Hematopoietic multipotent progenitor cell treated with erythropoietin and hydrocortisone succinate and interleukin-3 and kit ligand, for 17 days (in vitro differentiated cells): Measurements from ENCODE around the gene UBXN11.
"Not testable (repeated sequence)": the region's sequence is repeated elsewhere in the genome, so short reads cannot be mapped to it uniquely, and the experiment has no call there.

Source experiments
- DNase-seq: peaks from one replicate; pipeline ENCODE4 v3.0.0-alpha.2; 2015; ENCODE audit warnings: low spot score

Gene UBXN11

GRCh38 chr1:26305667-26306289 is 658 bp downstream of the UBXN11 start:
- no peak for DNase-seq

GRCh38 chr1:26302733-26303405 is 3.6 kb downstream of the UBXN11 start:
- no peak for DNase-seq

DNA sequence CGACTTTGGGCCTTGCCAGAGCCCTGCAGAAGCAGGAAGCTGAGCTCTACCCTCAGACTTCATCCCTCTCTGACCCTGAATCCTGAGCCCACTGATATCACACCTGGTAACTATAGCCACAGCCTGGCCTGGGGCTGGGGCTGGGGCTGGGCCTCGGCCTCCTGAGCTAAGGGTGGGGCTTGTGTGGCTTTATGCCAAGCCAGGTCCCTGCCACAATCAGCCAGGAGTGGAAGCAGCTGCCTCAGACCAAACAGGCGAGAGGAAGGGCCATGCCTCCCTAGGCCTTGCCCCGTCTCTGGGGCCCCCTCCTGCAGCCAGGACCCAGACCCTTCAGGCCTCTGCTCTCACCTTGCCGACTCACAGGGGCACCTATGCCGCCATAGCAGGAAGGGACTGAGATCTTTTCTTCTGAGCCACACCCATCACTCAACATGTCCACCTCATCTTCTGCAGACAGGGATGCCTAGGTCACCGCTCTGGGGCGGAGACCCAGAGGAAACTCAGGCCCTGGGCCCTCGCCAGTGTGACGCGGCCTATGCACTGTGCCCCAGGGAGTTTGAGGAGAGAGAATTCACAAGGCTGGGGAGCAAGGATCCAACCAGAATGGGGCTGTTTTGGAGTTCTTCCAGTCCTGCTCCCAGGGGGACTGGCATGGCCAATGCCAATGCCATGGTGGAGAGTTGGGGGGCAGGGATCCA is 5.7 kb downstream of the UBXN11 start:
- peak; percentile 46 for DNase-seq

- DNase-seq = no peak
These were observed 8.7 kb downstream of the UBXN11 start for GRCh38 chr1:26297791-26298124.

DNA sequence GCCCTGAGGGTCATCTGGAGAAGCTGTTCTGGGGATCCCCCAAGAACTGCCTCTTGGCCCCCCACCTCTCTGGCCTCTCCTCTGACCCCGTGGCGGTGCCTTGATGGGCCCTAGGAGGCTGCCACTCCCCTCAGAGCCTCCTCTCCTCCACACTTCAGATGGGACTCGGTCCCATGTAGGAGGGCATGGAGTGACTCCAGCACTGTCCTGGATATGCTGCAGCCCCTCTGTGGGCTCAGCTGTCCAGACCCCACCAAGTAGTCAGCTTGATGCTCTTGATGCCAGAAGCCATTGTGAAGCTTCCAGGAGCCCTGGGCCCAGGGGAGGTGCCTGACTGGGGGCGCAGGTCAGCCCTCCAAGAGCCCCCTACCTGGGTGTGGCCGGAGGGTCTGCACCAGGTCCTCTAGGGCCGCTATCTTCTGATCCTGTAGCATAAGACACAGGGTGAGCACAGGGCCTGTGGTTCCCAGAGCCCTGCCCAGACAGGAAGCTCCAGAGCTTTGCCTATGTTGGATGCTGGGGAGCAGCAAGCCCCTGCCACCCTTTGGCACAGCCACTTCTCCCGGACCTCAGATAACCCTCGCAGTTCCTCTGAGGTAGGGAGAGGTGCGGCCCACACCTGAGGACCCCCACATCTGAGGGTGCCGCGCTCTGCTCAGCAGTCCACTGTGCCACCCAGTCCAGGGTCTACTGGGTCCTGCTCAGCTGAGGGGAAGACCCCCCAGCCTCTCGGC is 9.2 kb downstream of the UBXN11 start:
- no peak for DNase-seq

- no peak for DNase-seq
These were observed 9.9 kb downstream of the UBXN11 start for GRCh38 chr1:26296340-26297056.

DNA sequence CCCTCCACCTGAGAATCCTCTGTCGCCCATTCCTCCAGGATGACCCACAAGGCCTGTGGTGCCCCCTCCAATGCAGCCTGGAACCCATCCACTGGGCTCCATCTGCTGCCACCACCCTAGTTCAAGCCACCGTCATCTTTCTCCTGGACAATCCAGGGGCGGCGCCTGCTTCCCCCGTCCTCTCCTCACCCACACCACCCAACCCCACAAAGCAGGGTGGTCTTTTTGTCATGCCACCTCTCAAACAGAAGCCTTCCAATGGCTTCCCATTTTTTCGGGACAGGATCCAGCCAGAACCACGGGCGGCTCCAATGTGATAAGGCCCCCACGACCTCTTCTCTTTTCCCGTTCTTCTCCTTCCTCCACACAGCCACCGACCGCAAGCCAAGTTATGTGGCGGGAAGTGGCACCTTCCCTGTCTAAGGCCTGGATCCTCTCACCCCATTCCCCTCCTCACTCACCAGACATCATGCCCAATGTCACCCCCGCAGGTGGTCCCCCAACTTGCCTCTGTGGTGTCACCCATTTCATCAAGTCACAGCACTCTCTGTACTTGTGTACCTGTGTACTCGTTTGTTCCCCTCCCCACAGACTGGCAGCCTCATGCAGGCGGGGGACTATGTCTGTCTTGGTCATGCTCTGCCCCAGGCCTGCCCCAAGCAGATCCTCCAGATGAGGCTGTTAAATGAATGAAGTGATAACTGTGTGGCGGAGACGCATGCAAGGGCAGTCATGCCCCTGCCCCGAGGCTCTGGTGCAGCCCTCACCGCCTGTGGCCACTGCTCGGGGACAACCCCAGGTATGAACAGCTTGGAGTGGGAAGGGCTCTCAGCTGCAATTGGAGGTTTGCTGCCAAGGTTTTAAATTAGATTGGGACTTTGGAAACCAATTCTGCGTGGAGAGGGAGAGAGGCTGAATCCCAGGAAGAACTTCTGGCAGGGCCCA is 11.0 kb downstream of the UBXN11 start:
- DNase-seq = no peak

GRCh38 chr1:26293911-26294463 is 12.4 kb downstream of the UBXN11 start:
- DNase-seq = no peak

- DNase-seq = not testable (repeated sequence)
These were observed 13.7 kb downstream of the UBXN11 start for GRCh38 chr1:26292735-26293134.

DNA sequence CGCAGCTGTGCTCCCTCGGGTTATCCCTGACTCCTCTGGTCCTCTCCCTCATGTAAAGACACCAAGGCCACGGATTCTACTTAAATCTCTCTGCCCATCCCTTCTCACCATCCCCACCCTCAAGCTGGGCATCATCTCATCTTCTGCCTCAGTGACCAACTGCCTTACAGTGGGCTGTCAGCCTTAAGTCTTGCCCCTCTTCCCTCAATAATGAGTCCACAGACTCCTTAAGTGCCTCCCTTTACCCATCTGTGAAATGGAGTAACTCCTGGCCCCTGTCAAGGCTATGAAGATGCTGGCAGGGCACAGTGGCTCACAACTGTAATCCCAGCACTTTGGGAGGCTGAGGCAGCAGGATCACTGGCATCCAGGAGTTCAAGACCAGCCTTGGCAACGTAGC is 14.5 kb downstream of the UBXN11 start:
- no peak for DNase-seq

DNA sequence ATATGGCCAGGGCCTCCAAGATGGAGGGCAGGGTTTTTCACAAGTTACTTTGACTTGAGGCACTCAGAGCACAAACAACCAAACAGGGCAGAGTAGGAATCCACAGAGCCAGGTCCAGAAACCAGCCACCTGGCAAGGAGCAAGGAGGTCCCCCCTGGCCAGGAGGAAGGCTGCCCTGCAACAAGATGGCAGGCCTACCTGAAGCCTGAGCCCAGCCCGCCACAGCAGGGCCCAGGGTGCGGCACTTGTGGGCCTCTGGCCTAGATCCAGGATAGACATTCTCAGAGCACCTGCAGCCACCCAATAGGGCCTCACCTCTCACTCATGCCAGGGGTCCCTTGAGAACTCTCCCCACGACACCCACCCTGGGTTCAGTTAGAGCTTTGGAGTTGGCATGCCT is 15.0 kb downstream of the UBXN11 start:
- no peak for DNase-seq

DNA sequence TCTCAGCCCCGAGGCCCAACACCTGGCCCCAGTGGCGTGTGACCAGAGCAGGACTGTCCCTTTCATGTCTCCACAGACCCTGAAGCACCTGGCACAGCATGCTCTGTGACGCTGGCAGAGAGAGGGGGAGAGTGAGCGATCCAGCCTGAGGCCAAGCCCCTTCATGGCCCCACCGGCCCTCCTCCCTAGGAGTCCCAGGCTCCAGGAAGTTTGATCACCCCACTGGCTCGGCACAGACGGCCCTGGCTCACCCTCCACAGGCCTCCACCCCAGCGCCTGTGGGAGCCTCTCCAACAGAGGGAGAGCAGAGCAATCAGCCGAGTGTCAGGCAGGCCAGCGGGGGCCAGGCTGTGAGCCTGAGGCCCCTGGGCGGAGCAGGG is 15.6 kb downstream of the UBXN11 start:
- DNase-seq = no peak

- DNase-seq = no peak
These were observed 16.1 kb downstream of the UBXN11 start for GRCh38 chr1:26290122-26290881.

- DNase-seq = no peak
These were observed 17.0 kb downstream of the UBXN11 start for GRCh38 chr1:26289158-26290059.

DNA sequence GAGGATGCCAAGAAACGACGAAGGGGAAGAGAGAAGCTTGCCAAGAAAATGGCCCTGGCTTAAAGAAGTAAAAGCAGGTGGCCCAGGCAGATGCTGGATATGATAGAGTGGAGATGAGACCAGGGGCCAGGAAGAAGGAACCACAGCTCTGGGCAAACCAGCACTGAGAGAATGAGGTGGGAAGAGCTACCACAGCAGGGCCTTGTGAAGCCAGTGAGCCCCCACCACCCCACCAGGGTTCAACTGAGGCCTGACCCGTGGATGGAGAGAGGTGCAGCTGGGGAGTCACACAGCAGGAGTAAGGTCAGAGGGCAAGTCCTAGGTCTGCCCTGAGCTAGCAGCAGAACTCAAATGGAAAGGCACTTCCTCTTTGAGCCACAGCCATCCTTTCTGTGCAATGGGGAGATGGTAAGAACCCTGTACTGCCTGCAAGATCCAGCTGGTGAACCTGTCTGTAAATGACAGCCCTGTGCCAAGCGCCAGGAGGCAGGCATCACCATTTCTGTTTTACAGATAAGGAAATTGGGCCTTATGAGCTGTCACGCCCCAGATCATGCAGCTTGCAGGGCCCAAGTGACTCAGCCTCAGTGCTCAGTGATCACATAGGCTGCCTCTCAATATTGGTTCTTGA is 18.0 kb downstream of the UBXN11 start:
- peak; percentile 93 for DNase-seq

DNA sequence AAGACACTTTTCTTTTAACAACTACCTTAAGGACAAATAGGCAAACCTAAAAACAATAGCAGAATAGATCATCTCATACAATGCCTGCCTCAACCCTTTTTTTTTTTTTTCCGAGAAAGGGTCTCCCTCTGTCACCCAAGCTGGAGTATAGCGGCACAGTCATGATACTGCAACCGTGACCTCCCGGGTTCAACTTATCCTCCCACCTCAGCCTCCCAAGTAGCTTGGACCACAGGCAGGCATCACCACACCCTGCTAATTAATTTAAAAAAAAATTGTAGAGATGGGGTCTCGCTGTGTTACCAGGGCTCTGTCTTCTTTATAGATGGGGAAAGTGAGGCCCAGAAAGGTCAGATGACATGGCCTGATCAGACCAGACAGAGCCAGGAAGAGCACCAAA is 18.6 kb downstream of the UBXN11 start:
- DNase-seq = no peak

GRCh38 chr1:26287033-26287711 is 19.3 kb downstream of the UBXN11 start:
- peak; percentile 30 for DNase-seq

GRCh38 chr1:26286064-26286416 is 20.4 kb downstream of the UBXN11 start:
- DNase-seq = no peak
